Activated CD4-positive, alpha-beta T cell treated with anti-CD3 and anti-CD28 coated beads, Interleukin-10, Interleukin-2, amounts not matched to agents 100 ng/mL and 50 ng/mL, durations not matched to agents 16 hours and 8 hours (primary cell): Measurements from ENCODE around the gene IL21.
"Not testable (repeated sequence)": the region's sequence is repeated elsewhere in the genome, so short reads cannot be mapped to it uniquely, and the experiment has no call there.

Experiments
- DNase-seq: peaks from one replicate; pipeline ENCODE4 v3.0.0-alpha.2; 2020

Gene IL21

DNA sequence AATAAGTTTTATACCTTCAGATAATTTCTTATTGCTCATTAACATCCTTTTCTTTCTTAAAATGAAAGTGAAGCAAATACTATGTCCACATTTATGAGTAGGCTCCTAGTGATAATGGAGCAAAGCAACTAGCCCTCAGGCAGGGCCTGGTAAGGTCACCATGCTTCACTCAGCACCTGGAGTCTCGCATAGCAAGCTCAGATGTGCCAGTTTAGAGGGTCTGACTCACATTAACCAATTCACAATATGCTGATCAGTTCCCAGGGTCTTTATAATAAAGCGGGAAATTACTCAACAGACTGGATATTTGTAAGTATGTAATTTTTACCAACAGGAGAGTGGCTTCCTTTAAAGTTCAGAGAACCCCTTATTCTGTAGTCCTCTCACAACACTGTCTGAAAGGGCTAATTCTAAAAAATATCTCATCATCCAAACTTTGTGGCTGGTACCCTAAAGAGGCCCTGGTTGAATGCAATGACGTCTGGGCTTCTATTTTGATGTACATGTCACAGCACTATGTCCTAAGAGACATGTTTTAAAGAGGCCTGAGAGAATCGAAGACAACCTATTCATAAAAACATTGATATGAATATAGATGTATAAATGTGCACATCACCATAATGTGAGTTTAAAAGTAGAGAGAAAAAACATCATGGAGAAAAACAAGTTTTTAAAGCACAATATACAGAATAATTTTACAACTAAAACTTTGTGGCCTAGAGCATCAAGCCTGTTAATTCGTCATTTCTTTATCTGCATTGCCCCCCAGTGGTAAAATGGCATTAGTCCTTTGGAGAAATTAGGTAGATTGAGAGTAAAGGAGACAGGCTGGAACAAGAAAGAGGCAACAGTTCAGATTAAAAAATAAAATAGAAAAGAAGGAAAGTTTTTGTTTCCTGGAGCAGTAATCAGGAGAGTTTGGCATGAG is 44.3 kb downstream of the IL21 start:
- DNase-seq = peak; percentile 77

DNA sequence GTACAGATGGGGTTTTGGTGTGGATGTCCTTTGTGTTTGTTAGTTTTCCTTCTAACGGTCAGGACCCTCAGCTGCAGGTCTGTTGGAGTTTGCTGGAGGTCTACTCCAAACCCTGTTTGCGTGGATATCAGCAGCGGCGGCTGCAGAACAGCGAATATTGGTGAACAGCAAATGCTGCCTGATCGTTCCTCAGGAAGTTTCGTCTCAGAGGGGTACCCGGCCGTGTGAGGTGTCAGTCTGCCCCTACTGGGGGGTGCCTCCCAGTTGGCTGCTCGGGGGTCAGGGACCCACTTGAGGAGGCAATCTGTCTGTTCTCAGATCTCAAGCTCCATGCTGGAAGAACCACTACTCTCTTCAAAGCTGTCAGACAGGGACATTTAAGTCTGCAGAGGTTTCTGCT is 46.5 kb downstream of the IL21 start:
- DNase-seq = not testable (repeated sequence)

DNA sequence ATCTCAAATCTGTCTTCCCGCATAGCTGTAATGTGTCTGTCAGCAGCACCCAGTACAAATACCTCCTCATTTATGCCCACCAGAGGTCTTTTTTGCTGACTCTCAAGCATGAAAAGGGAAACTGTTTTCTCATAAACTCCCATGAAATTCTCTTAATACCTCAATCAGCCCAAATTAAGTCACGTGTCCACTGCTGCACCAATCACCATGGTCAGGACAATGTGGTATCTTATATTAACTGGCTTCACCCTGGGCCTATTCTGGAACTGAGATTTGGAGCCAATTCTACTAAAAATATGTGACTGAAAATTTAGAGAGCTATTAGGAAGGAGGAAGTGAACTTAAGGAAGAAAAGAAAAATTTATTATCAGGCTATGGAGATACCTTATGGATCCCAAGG is 58.4 kb downstream of the IL21 start:
- no peak for DNase-seq
